HG02870 (cell line): ENCODE measurements around the gene TAF11L4.
"Not testable (repeated sequence)": the region's sequence is repeated elsewhere in the genome, so short reads cannot be mapped to it uniquely, and the experiment has no call there.

ENCODE experiments used
- ATAC-seq: cut with Tn5 transposase; IDR thresholded peaks from one replicate; pipeline ENCODE4 v1.9.1; 2021; ENCODE audit warnings: mild to moderate bottlenecking, moderate library complexity; ENCODE audit not compliant: unreplicated experiment

Gene TAF11L4

DNA sequence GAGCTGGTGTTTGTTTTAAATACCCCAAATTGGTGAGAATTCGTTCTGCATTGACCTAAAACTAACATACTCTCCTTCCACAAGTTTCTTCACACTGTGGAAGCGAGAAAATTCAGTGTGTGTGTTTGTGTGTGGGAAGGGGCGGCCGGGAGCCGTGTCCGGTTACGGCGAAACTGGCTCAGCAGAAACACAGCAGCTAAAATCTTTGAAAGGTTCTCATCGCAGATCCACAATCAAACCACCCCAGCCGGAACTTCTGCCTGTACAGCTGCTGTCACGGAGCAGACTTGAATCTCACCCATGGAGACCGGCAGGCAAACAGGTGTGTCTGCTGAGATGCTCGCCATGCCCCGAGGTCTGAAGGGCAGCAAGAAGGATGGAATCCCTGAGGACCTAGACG is at the start of gene TAF11L4:
TAF11L4 (plus strand) TSS at position 301 of the 400 bp plus-strand sequence.
- not testable (repeated sequence) for ATAC-seq

DNA sequence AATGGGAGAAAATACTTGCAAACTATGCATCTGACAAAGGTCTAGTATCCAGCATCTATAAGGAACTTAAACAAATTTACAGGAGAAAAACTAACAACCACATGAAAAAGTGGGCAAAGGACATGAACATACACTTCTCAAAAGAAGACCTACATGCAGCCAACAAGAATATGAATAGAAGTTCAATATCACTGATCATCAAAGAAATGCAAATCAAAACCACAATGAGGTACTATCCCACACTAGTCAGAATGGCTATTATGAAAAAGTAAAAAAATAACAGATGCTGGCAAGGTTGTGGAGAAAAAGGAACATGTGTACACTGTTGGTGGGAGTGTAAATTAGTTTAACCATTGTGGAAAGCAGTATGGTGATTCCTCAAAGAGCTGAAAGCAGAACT is 46.5 kb upstream of the TAF11L4 start:
- ATAC-seq = not testable (repeated sequence)

GRCh38 chr5:17477043-17477442 is 44.6 kb upstream of the TAF11L4 start:
- no peak for ATAC-seq

DNA sequence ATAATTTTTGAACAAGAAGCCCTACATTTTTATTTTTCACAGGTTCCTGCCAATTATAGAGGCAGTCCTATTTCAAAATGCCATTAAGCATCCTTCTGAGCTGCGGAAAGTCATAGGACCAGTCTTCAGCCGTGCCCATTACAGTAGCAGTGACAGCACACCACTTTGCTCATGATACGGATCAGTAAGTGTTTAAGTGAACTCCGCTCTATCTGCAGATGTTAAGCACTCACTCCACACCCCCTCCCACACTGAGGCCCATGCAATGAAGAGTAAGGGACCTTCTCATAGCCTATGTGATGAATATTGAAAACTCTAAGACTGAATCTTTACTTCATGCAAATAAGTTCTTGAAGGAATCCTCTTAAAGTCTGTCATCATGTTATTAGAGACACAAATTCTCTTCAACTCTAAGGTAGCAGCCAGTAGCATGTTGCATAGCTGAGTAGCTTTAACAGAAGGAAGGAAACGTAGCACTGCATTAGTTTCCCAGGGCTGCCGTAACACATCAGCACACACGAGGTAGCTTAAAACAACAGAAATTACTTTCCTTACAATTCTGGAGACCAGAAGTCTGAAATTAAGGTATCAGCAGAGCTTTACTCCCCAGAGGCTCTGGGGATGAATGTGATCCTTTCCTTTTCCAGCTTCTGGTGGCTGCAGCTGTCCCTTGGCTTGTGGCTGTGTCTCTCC is 43.9 kb upstream of the TAF11L4 start:
- ATAC-seq = no peak

DNA sequence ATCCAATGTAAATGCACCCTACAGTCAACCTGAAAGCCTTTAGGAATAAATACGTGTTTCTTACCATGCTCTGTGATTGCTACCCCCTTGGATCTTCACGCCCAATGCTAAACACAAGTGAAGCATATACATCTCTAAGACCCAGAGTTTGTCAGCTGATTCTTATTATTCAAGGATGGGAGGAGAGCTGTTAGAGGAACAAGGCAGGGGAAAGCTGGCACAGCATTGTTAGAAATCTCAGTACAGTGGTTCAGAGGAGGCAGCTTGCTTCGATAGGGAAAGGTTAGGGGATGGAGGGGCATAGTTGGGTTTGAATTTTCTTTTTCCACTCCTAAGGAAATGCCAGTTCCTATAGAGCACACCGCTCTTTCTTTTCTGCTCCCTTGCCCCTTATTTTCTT is 40.2 kb upstream of the TAF11L4 start:
- ATAC-seq = no peak

- ATAC-seq = no peak
These were observed 38.8 kb upstream of the TAF11L4 start for GRCh38 chr5:17482790-17483189.

- ATAC-seq = not testable (repeated sequence)
These were observed 35.0 kb upstream of the TAF11L4 start for GRCh38 chr5:17486464-17487173.

GRCh38 chr5:17487174-17487512 is 34.5 kb upstream of the TAF11L4 start:
- no peak for ATAC-seq

GRCh38 chr5:17491257-17491656 is 30.3 kb upstream of the TAF11L4 start:
- ATAC-seq = not testable (repeated sequence)

- ATAC-seq = no peak
These were observed 28.8 kb upstream of the TAF11L4 start for GRCh38 chr5:17492770-17493169.

DNA sequence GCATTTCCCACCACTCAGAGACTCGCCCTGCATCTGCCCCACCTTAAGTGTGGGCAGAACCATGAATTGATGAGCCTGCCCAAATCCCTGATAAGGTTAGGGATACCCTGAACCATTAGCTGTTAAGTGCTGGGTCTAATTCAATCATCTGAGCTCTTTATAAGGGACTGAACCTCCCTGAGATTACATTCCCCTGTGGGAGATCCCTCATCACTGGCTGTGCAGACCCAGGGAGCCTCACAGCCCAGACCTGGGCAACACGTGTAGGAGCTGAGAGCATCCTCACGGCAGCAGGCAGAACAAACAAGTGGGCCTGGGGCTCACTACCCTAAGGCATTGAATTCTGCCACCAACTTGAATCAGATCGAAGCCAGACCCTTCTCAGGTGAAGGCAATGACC is 24.2 kb upstream of the TAF11L4 start:
- ATAC-seq = no peak

GRCh38 chr5:17497931-17498330 is 23.7 kb upstream of the TAF11L4 start, which contains the start of gene TAF11L2:
Gene TAF11L2 (plus strand): TSS chr5:17498231.
- ATAC-seq = not testable (repeated sequence)

- no peak for ATAC-seq
These were observed 9.8 kb upstream of the TAF11L4 start for GRCh38 chr5:17511775-17512325.

DNA sequence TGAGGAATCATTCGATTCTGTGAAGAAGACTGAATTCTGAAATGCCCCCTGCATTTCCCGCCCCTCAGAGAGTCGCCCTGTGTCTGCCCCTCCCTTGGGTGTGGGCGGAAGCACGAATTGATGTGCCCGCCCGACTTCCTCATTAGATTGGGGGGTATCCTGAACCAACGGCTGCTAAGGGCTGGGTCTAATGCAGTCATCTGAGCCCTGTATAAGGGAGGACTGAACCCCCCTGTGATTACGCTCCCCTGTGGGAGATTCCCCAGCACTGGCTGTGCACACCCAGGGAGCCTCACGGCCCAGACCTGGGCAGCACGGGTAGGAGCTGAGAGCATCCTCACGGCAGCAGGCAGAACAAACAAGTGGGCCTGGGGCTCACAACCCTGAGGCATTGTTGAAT is 4.1 kb upstream of the TAF11L4 start:
- ATAC-seq = not testable (repeated sequence)

GRCh38 chr5:17518067-17518466 is 3.5 kb upstream of the TAF11L4 start, which contains the start of gene TAF11L3:
Gene TAF11L3 (plus strand): TSS chr5:17518367.
- ATAC-seq = not testable (repeated sequence)

DNA sequence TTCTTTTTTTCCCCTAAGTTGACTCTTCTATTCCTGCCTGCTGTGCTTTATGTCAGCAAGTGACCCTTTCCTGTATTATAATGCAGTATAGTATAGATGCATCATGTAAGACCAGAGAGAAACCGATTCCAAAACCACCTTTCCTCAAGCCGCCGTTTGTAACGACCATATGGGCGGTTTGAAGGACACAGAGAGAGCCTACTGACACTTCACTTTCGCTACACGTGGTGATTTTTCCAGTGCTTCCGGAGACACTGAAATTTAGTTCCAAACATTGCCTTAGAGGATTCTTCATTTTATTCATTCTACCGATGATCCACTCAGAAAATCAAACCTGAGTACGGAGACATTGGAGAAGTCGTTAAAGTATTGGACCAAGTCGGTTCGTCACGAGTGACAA is 2.1 kb upstream of the TAF11L4 start:
- ATAC-seq = not testable (repeated sequence)

GRCh38 chr5:17524935-17525334 is 3.3 kb downstream of the TAF11L4 start, which contains the start of gene TAF11L5:
Gene TAF11L5 (plus strand): TSS chr5:17525235.
- not testable (repeated sequence) for ATAC-seq

DNA sequence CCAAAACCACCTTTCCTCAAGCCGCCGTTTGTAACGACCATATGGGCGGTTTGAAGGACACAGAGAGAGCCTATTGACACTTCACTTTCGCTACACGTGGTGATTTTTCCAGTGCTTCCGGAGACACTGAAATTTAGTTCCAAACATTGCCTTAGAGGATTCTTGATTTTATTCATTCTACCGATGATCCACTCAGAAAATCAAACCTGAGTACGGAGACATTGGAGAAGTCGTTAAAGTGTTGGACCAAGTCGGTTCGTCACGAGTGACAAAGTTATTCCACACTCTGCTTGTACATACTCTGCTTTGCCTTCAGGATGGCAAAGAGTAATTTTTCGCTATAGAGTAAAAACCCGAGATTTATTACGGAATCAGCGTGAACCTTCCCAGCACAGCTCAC is 4.9 kb downstream of the TAF11L4 start:
- not testable (repeated sequence) for ATAC-seq

GRCh38 chr5:17528369-17528768 is 6.8 kb downstream of the TAF11L4 start, which contains the start of gene TAF11L6:
Gene TAF11L6 (plus strand): TSS chr5:17528669.
- not testable (repeated sequence) for ATAC-seq
